HEK293 (cell line): ENCODE data around the gene CD2AP.

Experiments
- CTCF ChIA-PET: fragments of 350-600 bp; formaldehyde crosslinking; extraction: SDS; loops from one replicate; lab custom pipeline; 2021; ENCODE audit warnings: antibody characterized with exemption; lab: Yijun Ruan, JAX
- POLR2A ChIA-PET: fragments of 300-600 bp; formaldehyde crosslinking; extraction: SDS; loops from one replicate; lab custom pipeline; 2020; ENCODE audit warnings: antibody characterized with exemption, inconsistent platforms; lab: Yijun Ruan, JAX
- H3K27ac ChIP-seq: fragments of 200-500 bp; sonication (Bioruptor generic); 2 replicates; pipeline ENCODE4 v1.5.1; 2014; ENCODE audit warnings: low read depth, low read length, control low read depth, inconsistent platforms; ENCODE audit errors: extremely low read depth
- H3K36me3 ChIP-seq, 2 experiments: fragments of 200-500 bp in 1 of 2; sonication (Bioruptor generic) in 1 of 2; 1 replicate in 1 of 2; 2 replicates in 1 of 2; pipeline ENCODE4 v1.5.1; 2014 to 2017; ENCODE audit warnings: inconsistent platforms in 2 of 2, low read length in 2 of 2; ENCODE audit not compliant: control insufficient read depth in 2 of 2, insufficient read depth in 1 of 2
- H3K4me1 ChIP-seq: fragments of 200-500 bp; sonication (Bioruptor generic); 2 replicates; pipeline ENCODE4 v1.5.1; 2014; ENCODE audit warnings: mild to moderate bottlenecking, low read length, inconsistent platforms; ENCODE audit not compliant: control insufficient read depth, insufficient read depth
- H3K4me3 ChIP-seq: 2 replicates; pipeline ENCODE4 v1.5.1; 2011; ENCODE audit warnings: low read depth, mild to moderate bottlenecking, control low read depth, low read length, moderate library complexity
- H3K9me3 ChIP-seq: fragments of 200-500 bp; sonication (Bioruptor generic); 2 replicates; pipeline ENCODE4 v1.5.1; 2014; ENCODE audit warnings: low read depth, low read length, inconsistent platforms; ENCODE audit not compliant: control insufficient read depth, insufficient read depth
- EGR2 ChIP-seq: fragments of 450-650 bp; formaldehyde crosslinking; IDR thresholded peaks from 2 replicates; pipeline ENCODE4 v1.5.1; 2016; ENCODE audit warnings: low read depth, missing biosample characterization, missing genetic modification characterization
- INSM2 ChIP-seq: fragments of 450-650 bp; formaldehyde crosslinking; IDR thresholded peaks from 2 replicates; pipeline ENCODE4 v1.5.1; 2016; ENCODE audit warnings: missing biosample characterization, missing genetic modification characterization
- KLF9 ChIP-seq: fragments of 450-650 bp; formaldehyde crosslinking; IDR thresholded peaks from 2 replicates; pipeline ENCODE4 v1.5.1; 2016; ENCODE audit warnings: missing biosample characterization, missing genetic modification characterization, low read depth
- PATZ1 ChIP-seq: fragments of 450-650 bp; formaldehyde crosslinking; IDR thresholded peaks from 2 replicates; pipeline ENCODE4 v1.5.1; 2016; ENCODE audit warnings: missing biosample characterization, missing genetic modification characterization
- PRDM6 ChIP-seq: fragments of 450-650 bp; formaldehyde crosslinking; IDR thresholded peaks from 2 replicates; pipeline ENCODE4 v1.5.1; 2017; ENCODE audit warnings: missing biosample characterization, missing genetic modification characterization
- REST ChIP-seq: fragments of 450-650 bp; formaldehyde crosslinking; IDR thresholded peaks from 2 replicates; pipeline ENCODE4 v1.5.1; 2016; ENCODE audit warnings: missing biosample characterization, missing genetic modification characterization
- YY2 ChIP-seq: fragments of 450-650 bp; formaldehyde crosslinking; IDR thresholded peaks from 2 replicates; pipeline ENCODE4 v1.5.1; 2016; ENCODE audit warnings: missing biosample characterization, missing genetic modification characterization
- ZBTB11 ChIP-seq: fragments of 450-650 bp; formaldehyde crosslinking; conservative IDR thresholded peaks from 2 replicates; pipeline ENCODE4 v1.5.1; 2016; ENCODE audit warnings: low read depth, missing biosample characterization, missing genetic modification characterization
- ZBTB26 ChIP-seq: fragments of 450-650 bp; formaldehyde crosslinking; optimal IDR thresholded peaks from 2 replicates; pipeline ENCODE3; 2016; ENCODE audit warnings: missing biosample characterization, mild to moderate bottlenecking, missing genetic modification characterization
- ZFP3 ChIP-seq: fragments of 450-650 bp; formaldehyde crosslinking; IDR thresholded peaks from 2 replicates; pipeline ENCODE4 v1.5.1; 2016; ENCODE audit warnings: low read depth, missing biosample characterization, missing genetic modification characterization
- ZNF140 ChIP-seq: fragments of 450-650 bp; formaldehyde crosslinking; IDR thresholded peaks from 2 replicates; pipeline ENCODE4 v1.5.1; 2016; ENCODE audit warnings: missing biosample characterization, missing genetic modification characterization
- ZNF175 ChIP-seq: fragments of 450-650 bp; formaldehyde crosslinking; IDR thresholded peaks from 2 replicates; pipeline ENCODE4 v1.5.1; 2016; ENCODE audit warnings: missing biosample characterization, missing genetic modification characterization
- ZNF2 ChIP-seq: fragments of 450-650 bp; formaldehyde crosslinking; IDR thresholded peaks from 2 replicates; pipeline ENCODE4 v1.5.1; 2016; ENCODE audit warnings: missing biosample characterization, missing genetic modification characterization
- ZNF202 ChIP-seq: fragments of 450-650 bp; formaldehyde crosslinking; IDR thresholded peaks from 2 replicates; pipeline ENCODE4 v1.5.1; 2016; ENCODE audit warnings: missing biosample characterization, missing genetic modification characterization, borderline replicate concordance
- ZNF24 ChIP-seq: fragments of 450-650 bp; formaldehyde crosslinking; IDR thresholded peaks from 2 replicates; pipeline ENCODE4 v1.5.1; 2016; ENCODE audit warnings: missing biosample characterization, missing genetic modification characterization
- ZNF354C ChIP-seq: fragments of 450-650 bp; formaldehyde crosslinking; IDR thresholded peaks from 2 replicates; pipeline ENCODE4 v1.5.1; 2016; ENCODE audit warnings: missing biosample characterization, missing genetic modification characterization, low read depth, borderline replicate concordance
- ZNF488 ChIP-seq: fragments of 450-650 bp; formaldehyde crosslinking; IDR thresholded peaks from 2 replicates; pipeline ENCODE4 v1.5.1; 2016; ENCODE audit warnings: missing biosample characterization, missing genetic modification characterization
- ZNF521 ChIP-seq: fragments of 450-650 bp; formaldehyde crosslinking; IDR thresholded peaks from 2 replicates; pipeline ENCODE4 v1.5.1; 2017; ENCODE audit warnings: missing biosample characterization, mild to moderate bottlenecking, missing genetic modification characterization
- ZNF529 ChIP-seq: fragments of 450-650 bp; formaldehyde crosslinking; IDR thresholded peaks from 2 replicates; pipeline ENCODE4 v1.5.1; 2017; ENCODE audit warnings: missing genetic modification characterization, missing biosample characterization; ENCODE audit not compliant: insufficient replicate concordance
- ZNF530 ChIP-seq: fragments of 450-650 bp; formaldehyde crosslinking; IDR thresholded peaks from 2 replicates; pipeline ENCODE4 v1.5.1; 2016; ENCODE audit warnings: low read depth, missing biosample characterization, missing genetic modification characterization
- ZNF707 ChIP-seq: fragments of 450-650 bp; formaldehyde crosslinking; IDR thresholded peaks from 2 replicates; pipeline ENCODE4 v1.5.1; 2016; ENCODE audit warnings: missing biosample characterization, missing genetic modification characterization
- ZNF791 ChIP-seq: fragments of 450-650 bp; formaldehyde crosslinking; IDR thresholded peaks from 2 replicates; pipeline ENCODE4 v1.5.1; 2016; ENCODE audit warnings: missing biosample characterization, missing genetic modification characterization

The CD2AP gene

GRCh38 chr6:47483853-47484546 lies 6.4 kb downstream of the CD2AP start:
- peaks cover 33% of the 10 kb centered on the region for H3K4me1 ChIP-seq
- no peak for TF ChIP-seq ZNF707 (tag by site-specific recombination)
- TF ChIP-seq ZNF354C (tag by site-specific recombination): no peak
- TF ChIP-seq KLF9 (tag by site-specific recombination): no peak; the same call in 1 of the 2 replicates
- TF ChIP-seq ZFP3 (tag by site-specific recombination): no peak
- no peak for TF ChIP-seq PATZ1
- TF ChIP-seq EGR2 (tag by site-specific recombination): no peak
- no peak for TF ChIP-seq REST (tag by site-specific recombination)
- no peak for TF ChIP-seq ZNF529 (tag by site-specific recombination)
- no peak for TF ChIP-seq ZNF791 (tag by site-specific recombination)
- TF ChIP-seq ZNF140 (tag by site-specific recombination): no peak; the same call in 1 of the 2 replicates
- TF ChIP-seq INSM2 (tag by site-specific recombination): peak; percentile 69
- TF ChIP-seq PRDM6 (tag by site-specific recombination): peak; percentile 88
- peak; percentile 45; the same call in 1 of the 2 replicates for TF ChIP-seq ZNF24
- no peak for TF ChIP-seq ZNF530
- TF ChIP-seq YY2: no peak
- no peak for TF ChIP-seq ZNF488
- no peak; the same call in 1 of the 2 replicates for TF ChIP-seq ZBTB11 (tag by site-specific recombination)
- TF ChIP-seq ZNF2 (tag by site-specific recombination): peak; percentile 71
- no peak for TF ChIP-seq ZBTB26 (tag by site-specific recombination)
- no peak for TF ChIP-seq ZNF202 (tag by site-specific recombination)
- no peak for TF ChIP-seq ZNF175 (tag by site-specific recombination)
- no peak for TF ChIP-seq ZNF521

More at GRCh38 chr6:47483853-47484546, 6.4 kb downstream of the CD2AP start:
- Histone ChIP-seq H3K27ac (peak overlapping the region; percentile 66), H3K4me3 (no peak overlapping the region; the same call in none of the 2 replicates), H3K9me3 (no peaks in the 10 kb centered on the region), H3K36me3 (no peaks in the 10 kb centered on the region)
- ChIA-PET POLR2A (interaction anchor here (0.6 to 1.2 kb wide), 4 partner anchors 70 to 174 kb away, joined by 3 to 5 read pairs (median 3); no protein-coding TSS in a partner anchor), CTCF (interaction anchor here (1.2 to 1.3 kb wide), 2 partner anchors 8 to 69 kb away, joined by 3 read pairs; no protein-coding TSS in a partner anchor)
